GM18502 (cell line): ENCODE data around the gene LRRC18.

Source experiments
- ATAC-seq: cut with Tn5 transposase; IDR thresholded peaks from one replicate; pipeline ENCODE4 v1.9.1; 2021; ENCODE audit warnings: mild to moderate bottlenecking; ENCODE audit not compliant: unreplicated experiment, poor library complexity

LRRC18 gene

GRCh38 chr10:48939790-48940325, at the start of gene LRRC18:
Gene LRRC18 (minus strand): TSS chr10:48939840. CDS start chr10:48914155, 25,685 bp downstream.
- ATAC-seq: no peak

- ATAC-seq: no peak
Measured at GRCh38 chr10:48985621-48986158, 46.0 kb upstream of the LRRC18 start.

DNA sequence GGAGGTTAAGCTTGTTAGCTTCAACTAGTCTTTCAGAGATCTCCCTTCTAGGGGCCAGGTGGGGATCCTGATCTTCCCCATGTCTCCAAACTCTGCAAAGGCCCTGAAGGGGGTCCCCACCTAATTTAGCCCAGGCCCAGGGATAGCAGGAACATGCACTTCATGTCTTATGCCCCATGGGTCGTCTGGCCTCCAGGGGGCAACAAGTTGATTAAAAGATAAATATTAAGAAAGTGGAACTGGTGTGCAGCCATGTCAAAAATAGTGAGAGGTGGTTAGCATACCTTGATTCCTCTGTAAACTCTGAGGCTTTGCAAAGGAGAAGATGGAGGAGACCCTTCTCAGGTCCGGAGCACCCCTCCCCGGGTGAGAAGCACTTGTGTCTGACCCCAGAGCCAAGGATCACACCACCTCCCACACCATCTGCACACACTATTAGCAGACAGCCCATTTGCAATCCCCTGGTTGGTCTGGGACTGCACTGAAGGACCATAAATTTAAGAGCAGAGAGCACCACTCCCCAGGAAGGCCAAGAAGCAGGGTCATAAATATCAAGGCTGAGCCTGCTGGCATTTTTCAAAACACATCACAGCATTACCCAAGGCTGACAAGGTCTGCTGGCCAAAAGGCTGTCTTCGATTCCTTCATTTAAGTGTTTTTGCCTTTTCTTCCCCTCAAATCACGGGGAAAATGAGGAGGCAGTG, 44.2 kb upstream of the LRRC18 start:
- no peak for ATAC-seq

DNA sequence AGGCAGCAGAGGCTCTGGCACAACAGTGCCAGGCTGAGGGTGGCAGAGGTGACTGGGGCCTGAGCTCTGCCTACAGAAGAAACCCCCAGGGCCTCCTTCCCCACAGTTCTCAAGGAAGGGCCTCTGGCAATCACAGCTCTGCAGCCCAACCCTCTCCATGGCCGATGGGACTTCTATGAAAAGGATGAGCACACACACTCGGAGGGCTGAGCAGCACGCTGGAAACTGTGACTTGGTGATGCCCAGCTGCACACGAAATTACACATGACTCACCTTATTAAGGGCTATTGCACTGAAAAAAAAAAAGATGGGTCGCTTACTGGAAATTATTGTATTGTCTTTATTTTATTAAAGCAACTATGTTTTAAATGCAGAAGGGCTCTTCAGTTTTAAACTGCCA, 42.9 kb upstream of the LRRC18 start:
- ATAC-seq: no peak

GRCh38 chr10:48981310-48981907, 41.8 kb upstream of the LRRC18 start:
- no peak for ATAC-seq

- ATAC-seq: no peak
Measured at GRCh38 chr10:48978318-48978717, 38.7 kb upstream of the LRRC18 start.

GRCh38 chr10:48976196-48976595, 36.6 kb upstream of the LRRC18 start:
- ATAC-seq: no peak

DNA sequence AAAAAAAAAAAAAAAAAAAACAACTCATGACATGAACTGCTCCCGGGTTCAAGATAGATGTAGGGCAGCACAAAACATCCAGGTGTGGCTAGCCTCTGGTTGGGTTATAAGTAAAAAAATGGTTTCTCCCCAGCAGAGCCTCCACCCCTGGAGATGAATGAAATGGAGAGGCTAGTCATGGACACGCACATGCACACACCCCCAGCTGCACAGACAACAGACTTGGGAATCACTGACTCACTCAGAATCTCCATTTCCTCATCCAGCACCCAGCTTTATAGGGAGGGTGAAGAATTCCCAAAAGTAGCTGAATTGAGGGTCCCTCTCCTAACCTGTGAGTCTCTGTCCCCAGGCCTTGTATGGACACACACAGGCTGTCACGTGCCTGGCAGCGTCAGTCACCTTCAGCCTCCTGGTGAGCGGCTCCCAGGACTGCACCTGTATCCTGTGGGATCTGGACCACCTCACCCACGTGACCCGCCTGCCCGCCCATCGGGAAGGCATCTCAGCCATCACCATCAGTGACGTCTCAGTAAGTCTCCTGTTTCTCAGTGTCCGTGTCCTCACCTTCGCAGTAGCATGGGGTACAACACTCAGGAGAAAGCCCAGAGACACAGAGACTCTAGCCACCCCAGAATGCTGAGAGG, 35.0 kb upstream of the LRRC18 start:
- no peak for ATAC-seq

- ATAC-seq: no peak
Measured at GRCh38 chr10:48973065-48973464, 33.4 kb upstream of the LRRC18 start.

GRCh38 chr10:48970654-48971053, 31.0 kb upstream of the LRRC18 start:
- ATAC-seq: no peak

- no peak for ATAC-seq
Measured at GRCh38 chr10:48970046-48970445, 30.4 kb upstream of the LRRC18 start.

- ATAC-seq: no peak
Measured at GRCh38 chr10:48968036-48968435, 28.4 kb upstream of the LRRC18 start.

- ATAC-seq: no peak
Measured at GRCh38 chr10:48965460-48965859, 25.8 kb upstream of the LRRC18 start.

DNA sequence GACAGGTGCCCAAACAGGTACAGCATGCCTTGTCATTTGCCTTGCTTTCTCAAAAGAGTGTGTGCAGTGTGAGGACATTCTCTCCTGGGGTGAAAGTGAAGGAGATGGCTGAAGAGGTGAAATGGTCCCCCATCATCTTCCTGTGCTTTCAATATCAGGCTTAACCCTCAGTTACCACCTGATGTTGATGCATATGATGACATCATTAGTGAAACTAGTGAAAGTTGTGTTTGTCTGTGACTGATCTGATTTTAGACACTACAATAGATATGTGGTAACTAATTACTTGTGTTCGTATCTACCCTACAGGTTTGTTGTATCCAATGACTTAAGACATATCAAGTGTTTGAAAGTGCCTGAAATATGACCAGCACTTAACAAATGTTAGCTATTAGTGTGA, 24.4 kb upstream of the LRRC18 start:
- no peak for ATAC-seq

DNA sequence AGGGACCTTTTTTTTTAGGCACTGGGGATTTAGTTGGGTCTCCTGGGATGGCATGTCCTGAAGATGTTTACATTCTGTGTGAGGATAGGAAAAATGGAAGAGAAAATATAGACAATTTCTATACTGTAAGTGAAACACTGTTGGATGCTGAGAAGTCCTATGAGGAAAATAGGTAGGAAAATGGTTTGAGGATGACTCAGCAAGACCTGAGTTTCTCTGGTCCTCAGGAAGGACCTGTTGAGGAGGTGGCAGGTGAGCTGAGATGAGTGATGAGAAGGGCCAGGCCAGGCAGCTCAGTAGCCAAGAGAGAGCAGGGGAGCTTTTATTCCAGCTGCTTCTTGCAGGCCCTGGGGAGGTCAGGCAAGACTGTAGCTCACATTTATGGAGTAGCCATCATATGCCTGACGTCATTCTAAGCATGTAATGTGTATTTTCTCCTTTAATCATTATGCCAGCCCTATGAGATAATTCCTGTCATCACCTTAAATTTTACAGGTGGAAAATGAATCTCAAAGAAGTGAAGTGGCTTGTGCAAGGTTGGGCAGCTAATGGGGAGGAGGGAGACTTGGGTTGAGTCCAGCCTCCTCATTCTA, 19.1 kb upstream of the LRRC18 start:
- no peak for ATAC-seq

GRCh38 chr10:48957361-48958151, 17.9 kb upstream of the LRRC18 start:
- ATAC-seq: no peak

- no peak for ATAC-seq
Measured at GRCh38 chr10:48951707-48952106, 12.1 kb upstream of the LRRC18 start.

DNA sequence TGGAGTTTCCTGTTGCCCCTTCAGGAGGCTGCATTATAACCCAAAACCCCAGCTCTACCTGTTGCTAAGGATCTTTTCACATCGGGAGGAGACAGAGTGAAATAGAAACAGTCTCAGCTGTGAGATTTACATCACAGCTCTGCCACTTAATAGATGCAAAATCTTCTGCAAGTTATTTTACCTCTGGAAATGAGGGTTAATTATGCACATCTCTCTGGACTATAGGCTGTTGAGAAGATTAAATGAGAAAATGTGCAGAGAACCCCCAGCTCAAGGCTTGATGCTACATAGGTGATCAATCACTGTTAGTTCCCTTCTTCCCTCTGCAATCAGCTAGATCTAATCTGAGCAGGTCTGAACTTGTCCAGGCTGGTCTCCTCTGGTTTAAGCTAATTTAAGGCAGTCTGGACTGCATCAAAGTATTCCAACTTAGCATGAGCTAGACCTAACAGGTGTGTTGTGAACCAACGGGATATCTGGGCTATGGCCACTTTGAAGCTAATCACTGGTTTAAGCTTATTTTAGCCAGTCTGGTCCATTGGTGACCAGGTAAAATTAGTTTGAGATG, 8.9 kb upstream of the LRRC18 start:
- no peak for ATAC-seq

GRCh38 chr10:48947690-48948469, 8.2 kb upstream of the LRRC18 start:
- ATAC-seq: no peak
